Measurements from ENCODE around the gene CFAP44. TPM values are rescaled to one million over a fixed set of nuclear protein-coding genes. Genes with fewer than 3 reads are reported as not detected.

CFAP44 gene
- total and polyA plus RNA-seq, 2 of the 13 experiments (the other 11 are each of a cell fraction or from before 2014, with no cell fraction given): 1.7 to 4.7 TPM

DNA sequence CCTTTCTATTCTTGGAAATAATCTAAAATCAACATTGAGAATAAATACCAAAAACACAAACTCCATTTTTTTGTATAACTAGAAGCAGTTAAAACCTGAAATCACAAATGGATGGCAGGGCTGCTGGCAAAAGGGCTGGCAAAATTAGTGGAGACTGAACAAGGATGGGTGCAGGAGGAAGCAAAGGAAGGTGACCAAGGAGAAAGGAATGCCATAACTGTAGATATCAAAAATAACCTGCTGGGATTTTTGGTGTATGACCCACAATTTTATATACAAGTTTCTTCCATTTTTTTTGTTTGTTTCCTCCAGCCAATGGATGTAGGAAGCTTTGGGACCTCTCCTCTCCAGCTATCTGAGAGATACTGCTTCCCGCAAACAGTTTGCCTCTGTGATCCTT lies 12.7 kb downstream of the CFAP44 start (continued):
- TF ChIP-seq MIER3 (CRISPR knock-in tag; IDR thresholded peaks at IDR 0.05; ENCODE audit: borderline replicate concordance) (no peak), ZNF660 (CRISPR knock-in tag; IDR thresholded peaks at IDR 0.05; ENCODE audit: borderline replicate concordance, low read depth) (no peak), ZNF619 (CRISPR knock-in tag; IDR thresholded peaks at IDR 0.05) (no peak), JARID2 (CRISPR knock-in tag; IDR thresholded peaks at IDR 0.05; ENCODE audit: insufficient replicate concordance) (no peak), NRL (CRISPR knock-in tag; IDR thresholded peaks at IDR 0.05; ENCODE audit: borderline replicate concordance) (no peak)
- TF ChIP-seq, protein P1, sequence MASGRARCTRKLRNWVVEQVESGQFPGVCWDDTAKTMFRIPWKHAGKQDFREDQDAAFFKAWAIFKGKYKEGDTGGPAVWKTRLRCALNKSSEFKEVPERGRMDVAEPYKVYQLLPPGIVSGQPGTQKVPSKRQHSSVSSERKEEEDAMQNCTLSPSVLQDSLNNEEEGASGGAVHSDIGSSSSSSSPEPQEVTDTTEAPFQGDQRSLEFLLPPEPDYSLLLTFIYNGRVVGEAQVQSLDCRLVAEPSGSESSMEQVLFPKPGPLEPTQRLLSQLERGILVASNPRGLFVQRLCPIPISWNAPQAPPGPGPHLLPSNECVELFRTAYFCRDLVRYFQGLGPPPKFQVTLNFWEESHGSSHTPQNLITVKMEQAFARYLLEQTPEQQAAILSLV (CRISPR knock-in tag; IDR thresholded peaks at IDR 0.05; ENCODE audit: borderline replicate concordance): no peak
- TF ChIP-seq, protein P2, sequence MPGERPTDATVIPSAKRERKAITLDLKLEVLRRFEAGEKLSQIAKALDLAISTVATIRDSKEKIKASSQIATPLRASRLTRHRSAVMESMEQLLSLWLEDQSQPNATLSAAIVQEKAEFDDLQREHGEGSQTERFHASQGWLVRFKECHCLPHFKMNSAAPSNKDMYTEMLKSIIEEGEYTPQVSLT (CRISPR knock-in tag; IDR thresholded peaks at IDR 0.05; ENCODE audit: borderline replicate concordance, low read depth): no peak
- TF ChIP-seq, protein P3, sequence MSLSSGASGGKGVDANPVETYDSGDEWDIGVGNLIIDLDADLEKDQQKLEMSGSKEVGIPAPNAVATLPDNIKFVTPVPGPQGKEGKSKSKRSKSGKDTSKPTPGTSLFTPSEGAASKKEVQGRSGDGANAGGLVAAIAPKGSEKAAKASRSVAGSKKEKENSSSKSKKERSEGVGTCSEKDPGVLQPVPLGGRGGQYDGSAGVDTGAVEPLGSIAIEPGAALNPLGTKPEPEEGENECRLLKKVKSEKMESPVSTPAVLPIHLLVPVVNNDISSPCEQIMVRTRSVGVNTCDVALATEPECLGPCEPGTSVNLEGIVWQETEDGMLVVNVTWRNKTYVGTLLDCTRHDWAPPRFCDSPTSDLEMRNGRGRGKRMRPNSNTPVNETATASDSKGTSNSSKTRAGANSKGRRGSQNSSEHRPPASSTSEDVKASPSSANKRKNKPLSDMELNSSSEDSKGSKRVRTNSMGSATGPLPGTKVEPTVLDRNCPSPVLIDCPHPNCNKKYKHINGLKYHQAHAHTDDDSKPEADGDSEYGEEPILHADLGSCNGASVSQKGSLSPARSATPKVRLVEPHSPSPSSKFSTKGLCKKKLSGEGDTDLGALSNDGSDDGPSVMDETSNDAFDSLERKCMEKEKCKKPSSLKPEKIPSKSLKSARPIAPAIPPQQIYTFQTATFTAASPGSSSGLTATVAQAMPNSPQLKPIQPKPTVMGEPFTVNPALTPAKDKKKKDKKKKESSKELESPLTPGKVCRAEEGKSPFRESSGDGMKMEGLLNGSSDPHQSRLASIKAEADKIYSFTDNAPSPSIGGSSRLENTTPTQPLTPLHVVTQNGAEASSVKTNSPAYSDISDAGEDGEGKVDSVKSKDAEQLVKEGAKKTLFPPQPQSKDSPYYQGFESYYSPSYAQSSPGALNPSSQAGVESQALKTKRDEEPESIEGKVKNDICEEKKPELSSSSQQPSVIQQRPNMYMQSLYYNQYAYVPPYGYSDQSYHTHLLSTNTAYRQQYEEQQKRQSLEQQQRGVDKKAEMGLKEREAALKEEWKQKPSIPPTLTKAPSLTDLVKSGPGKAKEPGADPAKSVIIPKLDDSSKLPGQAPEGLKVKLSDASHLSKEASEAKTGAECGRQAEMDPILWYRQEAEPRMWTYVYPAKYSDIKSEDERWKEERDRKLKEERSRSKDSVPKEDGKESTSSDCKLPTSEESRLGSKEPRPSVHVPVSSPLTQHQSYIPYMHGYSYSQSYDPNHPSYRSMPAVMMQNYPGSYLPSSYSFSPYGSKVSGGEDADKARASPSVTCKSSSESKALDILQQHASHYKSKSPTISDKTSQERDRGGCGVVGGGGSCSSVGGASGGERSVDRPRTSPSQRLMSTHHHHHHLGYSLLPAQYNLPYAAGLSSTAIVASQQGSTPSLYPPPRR (CRISPR knock-in tag; IDR thresholded peaks at IDR 0.05; ENCODE audit: borderline replicate concordance): no peak

Data from HepG2 (cell line).